Left cardiac atrium (tissue), 4 donors: ENCODE results near the gene SMOC2. TPM values are rescaled to one million over a fixed set of nuclear protein-coding genes. Genes with fewer than 3 reads are reported as not detected.
"Not testable (repeated sequence)": the region's sequence is repeated elsewhere in the genome, so short reads cannot be mapped to it uniquely, and the experiment has no call there.

Experiments used
- ATAC-seq, 2 donors: fragments of 200-7000 bp; cut with Tn5 transposase; one replicate each; pipeline ENCODE4 v1.9.1; 2020; ENCODE audit warnings: mild to moderate bottlenecking in 2 of 2, moderate library complexity in 2 of 2
- DNase-seq: peaks from one replicate; pipeline ENCODE4 v3.0.0-alpha.2; 2020
- intact Hi-C, 2 donors: fragments of 100-400 bp; cut with DNase I; formaldehyde crosslinking; loops; one replicate each; pipeline versions ENCODE4 v1.14.1 to v1.15.1; 2022 to 2023
- total RNA-seq, 2 donors: library from RNA; stranded (reverse); fragmentation: NEBNext Ultra II Directional; extraction: Animal tissue kit (Norgen Biotek cat#: 25700); gene quantifications; one replicate each; pipeline ENCODE4 v1.2.1, GENCODE V29; 2021
- donor health status: DM: no; HTN: yes; CAD: no.
- donor health status: DM: no; HTN: yes; CAD: no; lungs with severe emphysema.
- donor health status: DM: yes; HTN: yes; CAD: no.
- donor health status: Dilated cardiomyopathy.

Gene SMOC2
- total RNA-seq, 2 donors from 2014 or later = 12.0 to 27.7 TPM

DNA sequence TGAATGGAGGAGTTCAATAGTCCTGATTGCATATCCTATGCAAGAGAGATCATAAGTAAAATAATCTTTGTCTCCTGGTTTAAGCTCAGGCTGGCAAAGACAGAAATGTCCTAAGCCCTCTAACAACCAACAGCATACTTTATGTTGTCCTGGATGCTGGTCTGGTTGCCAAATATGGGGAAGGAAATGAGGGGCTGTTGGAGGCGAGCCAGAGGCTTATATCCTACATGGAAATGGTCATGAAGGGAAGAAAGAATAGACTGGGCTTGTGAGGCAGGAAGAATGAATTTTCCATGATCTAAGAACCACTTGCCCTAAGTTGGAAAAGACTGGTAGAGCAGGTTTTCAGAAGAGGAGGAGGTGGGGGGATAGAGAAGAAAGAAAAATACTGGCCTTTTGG is 237.1 kb downstream of the SMOC2 start:
- DNase-seq (no peak), ATAC-seq (no peak)
- intact Hi-C loops = no loop called here

DNA sequence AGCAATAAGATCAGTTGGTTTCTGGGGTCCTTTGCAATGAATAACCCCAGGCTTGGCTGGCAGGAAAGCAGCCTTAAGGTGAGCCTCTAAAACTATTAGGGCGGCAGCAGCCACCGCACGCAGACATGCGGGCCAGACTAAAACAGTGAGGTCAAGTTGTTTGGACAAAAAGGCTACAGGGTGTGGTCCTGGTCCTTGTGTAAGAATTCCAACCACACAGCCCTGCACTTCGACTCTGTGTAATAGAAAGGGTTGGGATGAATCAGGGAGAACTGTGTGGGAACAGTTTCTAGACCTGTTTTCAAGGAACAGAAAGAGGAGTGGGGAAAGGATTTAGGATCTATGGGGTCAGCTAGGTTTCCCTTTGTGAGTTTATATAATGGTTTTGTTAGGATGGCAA is 237.6 kb downstream of the SMOC2 start:
- intact Hi-C loops = no loop called here
- ATAC-seq (no peak), DNase-seq (no peak)

DNA sequence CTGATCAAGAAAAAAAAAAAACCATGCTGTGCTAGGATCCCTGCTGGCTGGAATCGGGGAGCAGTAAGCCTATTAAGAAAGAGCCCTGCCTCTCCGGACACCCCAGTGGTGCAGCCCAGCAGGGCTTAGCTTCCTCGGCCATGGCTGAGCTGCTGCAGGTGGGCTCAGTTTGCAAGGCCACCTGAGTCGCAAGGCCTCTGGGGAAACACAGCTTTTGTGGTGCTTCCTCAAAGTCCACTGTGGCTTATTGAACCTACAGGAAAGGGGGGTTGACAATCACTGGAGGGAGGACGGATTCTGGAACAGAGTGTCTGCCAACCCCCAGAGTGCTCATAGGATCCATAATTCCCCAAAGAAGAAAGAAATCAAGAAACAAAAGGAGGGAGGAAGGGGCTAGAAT is 240.8 kb downstream of the SMOC2 start:
- intact Hi-C loops = no loop called here
- ATAC-seq (no peak), DNase-seq (no peak)

DNA sequence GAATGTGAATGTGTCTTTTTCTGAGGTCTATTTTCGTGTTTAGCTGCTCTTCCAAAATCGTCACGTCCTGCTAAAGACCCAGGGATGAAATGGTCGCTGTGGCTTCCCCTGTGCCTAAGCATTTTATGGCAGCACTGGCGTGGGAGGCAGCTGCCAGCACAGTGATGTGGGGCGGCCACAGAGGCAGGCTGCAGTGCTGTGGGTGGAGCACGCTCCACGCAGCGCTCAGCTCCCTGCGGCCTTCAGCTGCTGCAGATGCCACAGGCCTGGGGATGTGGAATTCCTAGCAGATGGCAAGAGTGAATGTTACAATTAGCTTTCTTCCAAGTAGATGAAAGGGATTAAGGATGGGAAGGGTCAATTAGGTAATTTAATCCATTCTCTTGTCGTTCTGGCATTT is 242.6 kb downstream of the SMOC2 start:
- no peak for DNase-seq
- ATAC-seq = peak in 1 of 2 donors; percentile 43
- intact Hi-C loops = no loop called here

DNA sequence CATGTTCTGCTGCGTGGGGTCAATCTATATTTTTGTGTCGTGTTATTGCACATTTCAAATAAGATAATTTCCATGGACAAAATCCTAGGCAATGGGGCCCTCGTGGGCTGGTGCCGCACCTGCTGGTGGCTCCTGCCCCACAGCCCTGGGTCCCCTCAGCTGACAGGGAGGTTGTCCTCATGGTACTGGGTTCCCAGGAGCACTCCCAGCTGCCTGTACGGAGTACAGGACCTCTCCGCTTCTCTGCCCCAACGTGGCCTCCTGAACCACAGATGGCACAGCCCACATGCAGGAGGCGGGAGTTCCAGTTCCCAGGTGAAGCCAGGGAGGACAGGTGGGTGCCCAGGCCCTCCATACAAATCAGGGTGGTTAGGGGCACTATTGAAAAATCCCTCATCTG is 243.5 kb downstream of the SMOC2 start:
- DNase-seq = no peak
- intact Hi-C loops = no loop called here
- no peak for ATAC-seq

DNA sequence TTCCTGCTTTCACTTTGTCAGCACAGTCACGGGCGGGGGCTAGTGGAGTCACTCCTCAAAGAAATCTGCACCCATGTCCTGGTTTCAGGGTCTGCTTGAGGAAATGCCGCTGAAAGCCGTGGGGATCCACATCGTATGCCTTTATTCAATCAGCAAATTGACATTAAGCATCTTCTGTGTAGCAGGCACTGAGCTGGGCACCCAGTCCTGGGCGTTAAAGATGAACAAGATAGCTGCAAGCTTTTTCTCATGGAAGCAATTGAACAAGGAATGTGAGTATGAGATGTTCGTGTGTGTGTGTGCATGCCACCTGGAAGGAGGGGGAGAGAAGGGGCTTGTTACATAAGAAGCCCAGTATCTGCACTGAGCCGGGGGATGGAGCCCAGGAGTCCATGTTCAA is 243.9 kb downstream of the SMOC2 start:
- ATAC-seq (no peak), DNase-seq (no peak)
- intact Hi-C loops = no loop called here

DNA sequence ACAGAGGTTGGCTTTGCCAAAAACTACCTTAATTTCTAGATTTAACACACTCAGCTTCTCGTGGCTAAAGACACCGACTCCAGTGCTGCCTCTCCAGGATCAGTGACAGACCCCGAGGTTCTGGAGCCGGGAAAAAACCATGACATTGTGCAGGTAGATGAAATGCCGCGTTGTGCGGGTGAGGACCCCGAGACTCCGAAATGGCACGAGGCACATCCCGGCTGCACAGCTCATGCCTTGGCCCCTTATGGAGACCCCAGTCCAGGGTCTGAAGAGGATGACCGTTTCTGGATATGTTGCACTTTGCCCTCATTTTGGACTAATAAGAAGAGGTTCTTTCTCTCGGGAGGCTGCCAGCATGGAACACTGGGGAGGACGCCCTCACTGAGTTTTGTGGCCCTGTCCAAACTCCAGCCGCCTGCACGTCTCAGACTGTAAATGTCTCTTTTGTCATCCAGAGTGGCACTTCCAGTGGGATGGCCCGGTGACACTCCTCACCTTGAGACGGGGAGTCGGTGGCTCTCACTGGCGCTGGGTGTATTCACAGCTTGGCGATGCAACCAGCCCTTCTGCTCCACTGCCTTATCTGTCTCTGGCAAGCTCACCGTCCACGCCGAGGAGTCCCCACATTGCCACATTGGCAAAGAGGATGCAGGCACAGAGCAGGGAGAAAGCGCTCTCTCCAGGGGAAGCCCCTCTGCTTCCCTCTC is 245.2 kb downstream of the SMOC2 start:
- ATAC-seq = no peak
- intact Hi-C loops = no loop called here
- DNase-seq = no peak

DNA sequence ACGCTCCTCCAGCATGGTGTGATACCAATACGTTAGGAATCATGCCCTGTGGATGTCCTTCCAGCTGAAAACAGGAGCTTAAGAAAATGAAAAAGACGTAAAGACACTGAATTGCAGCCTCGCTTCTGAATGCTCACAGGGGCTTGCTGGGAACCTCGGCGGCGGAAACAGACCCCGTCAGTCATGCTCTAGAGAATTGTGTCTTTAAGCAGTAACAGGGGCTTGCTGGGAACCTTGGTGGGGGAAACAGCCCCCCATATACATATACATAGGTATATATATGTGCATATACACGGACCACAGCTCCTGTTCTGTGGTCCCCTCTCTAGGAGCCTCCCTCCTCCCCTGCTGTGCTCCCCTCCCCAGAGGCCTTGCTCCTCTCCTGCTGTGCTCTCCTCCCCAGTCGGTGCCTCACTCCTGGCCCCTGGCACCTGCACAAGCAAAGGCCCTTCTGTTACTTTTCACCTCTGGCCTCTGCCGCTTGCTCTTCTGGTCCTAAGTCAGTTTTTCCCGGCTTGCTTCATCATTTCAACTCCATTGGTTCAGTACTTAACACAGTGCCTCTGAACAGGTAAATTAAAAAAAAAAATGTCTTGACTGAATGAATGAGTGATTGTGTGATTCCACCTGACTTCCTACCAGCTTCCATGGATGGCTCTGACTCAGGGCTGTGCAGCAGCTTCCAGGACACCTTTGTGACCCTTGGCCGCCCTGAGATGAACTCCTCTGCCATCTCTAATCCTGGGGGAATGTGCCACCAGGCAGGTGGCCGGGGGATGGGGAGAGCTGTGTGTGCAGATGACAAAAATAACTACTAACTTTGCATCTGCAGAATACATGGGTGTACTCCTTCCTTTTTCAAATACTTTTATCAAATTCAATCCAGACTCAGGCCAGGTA is 246.1 kb downstream of the SMOC2 start:
- no peak for DNase-seq
- intact Hi-C loops = no loop called here
- ATAC-seq = no peak

DNA sequence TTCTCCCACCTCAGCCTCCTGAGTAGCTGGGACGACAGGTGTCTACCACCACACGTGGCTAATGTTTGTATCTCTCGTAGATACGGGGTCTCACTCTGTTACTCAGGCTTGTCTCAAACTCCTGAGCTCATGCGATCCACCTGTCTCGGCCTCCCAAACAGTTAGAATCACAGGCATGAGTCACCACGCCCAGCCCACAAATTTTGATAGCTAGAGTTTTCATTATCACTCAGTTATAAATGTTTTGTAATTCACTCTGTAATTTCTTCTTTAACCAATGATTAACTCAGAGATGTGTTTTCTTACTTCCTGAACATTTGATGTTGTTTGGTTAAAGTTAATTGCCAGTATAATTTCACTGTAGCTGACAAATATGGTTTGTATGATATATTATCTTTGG is 249.3 kb downstream of the SMOC2 start:
- intact Hi-C loops = no loop called here
- DNase-seq = no peak
- ATAC-seq = no peak

DNA sequence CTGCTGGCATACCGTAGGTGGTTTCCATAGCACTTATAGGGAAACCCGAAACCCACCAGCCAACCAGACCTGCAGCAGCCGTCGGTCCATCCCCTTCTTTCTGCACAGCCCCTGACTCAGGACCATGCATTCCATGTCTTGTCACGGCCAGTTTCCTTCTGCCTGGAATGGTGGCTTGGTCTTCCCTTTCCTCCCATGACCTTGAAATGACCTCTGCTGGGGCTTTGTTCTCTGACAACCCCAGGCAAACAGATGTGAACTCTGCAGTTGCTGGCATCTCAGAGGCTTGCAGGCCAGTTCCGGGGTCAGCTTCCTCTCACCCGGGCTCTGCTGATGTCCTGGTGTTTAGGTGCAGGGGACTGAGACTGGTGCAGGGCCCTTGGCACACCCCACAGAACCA is 250.8 kb downstream of the SMOC2 start:
- ATAC-seq (no peak), DNase-seq (no peak)
- intact Hi-C loops = no loop called here

DNA sequence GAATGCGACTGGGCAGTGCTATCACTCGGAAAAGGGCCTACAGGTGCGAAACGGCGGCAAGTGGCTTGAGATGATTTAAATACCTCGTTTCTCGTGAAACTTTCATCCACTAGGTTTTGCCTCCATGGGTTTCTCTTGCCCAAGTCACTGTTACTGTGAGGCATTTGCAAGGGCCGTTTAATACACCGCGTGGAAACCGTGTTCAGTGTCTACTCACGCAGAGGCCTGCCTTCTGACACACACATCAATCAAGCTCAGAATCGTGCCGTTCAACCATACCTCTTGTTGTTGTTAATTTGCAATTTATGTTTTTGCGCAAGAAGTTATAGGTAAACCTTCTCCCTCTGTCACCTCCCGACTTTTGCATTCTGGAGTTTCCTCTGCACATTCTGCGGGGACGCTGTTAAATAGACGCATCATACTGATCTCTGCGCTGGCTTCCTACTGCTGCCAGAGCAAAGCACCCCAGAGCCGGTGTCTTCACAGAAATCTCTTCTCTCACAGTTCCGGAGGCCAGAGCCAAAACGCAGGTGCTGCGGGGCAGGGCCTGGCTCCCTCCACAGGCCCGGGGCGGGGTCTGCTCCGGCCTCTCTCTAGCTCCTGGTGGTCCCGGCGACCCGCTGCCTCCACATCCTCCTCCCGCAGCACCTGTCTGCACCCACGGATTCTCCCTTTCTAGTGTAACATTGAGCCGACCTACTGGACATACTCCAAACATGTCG is 251.4 kb downstream of the SMOC2 start:
- DNase-seq (no peak), ATAC-seq (no peak)
- intact Hi-C loops = no loop called here

DNA sequence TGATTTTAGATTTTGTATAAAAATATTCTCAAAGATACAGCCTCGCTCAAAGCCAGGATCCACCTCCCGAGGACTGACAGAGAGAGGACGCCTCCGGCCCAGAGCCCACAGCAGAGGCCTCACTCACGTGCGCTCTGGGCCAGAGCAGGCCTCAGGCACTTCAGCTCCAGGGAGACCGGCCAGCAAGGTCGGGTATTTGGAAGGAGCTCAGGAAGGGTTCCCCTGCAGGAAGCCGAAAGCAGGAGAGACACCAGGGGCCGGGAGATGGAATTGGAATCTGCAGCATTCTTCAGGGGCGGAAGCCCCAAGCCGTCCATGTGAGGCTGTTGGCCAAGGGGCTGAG is 251.9 kb downstream of the SMOC2 start:
- DNase-seq, intact Hi-C loops: not testable (repeated sequence)
- peak; percentile 47 to 59 for ATAC-seq

DNA sequence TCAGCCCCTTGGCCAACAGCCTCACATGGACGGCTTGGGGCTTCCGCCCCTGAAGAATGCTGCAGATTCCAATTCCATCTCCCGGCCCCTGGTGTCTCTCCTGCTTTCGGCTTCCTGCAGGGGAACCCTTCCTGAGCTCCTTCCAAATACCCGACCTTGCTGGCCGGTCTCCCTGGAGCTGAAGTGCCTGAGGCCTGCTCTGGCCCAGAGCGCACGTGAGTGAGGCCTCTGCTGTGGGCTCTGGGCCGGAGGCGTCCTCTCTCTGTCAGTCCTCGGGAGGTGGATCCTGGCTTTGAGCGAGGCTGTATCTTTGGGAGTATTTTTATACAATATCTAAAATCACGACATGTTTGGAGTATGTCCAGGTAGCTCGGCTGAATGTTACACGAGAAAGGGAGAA is 253.8 kb downstream of the SMOC2 start:
- intact Hi-C loops, DNase-seq: not testable (repeated sequence)
- ATAC-seq = peak in 1 of 2 donors; percentile 76

DNA sequence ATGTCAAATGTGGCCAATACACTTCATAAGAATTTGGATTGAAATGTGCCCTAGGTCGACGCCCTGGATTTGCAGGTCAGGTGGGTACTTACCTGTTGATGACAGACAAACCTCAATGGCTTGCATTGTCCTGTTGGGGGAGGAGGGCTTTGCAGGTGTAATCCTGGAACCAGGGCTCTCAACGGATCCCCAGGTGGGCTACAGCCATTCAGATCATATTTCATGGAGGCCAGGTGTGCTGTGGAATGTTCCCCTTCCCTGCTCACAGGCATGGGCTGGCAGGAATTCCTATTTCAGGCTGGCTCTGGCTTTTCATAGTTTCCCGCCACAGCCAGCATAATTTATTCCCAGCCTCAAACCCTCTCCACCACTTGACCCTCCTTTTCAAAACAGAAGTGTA is 254.7 kb downstream of the SMOC2 start:
- ATAC-seq (no peak), DNase-seq (no peak)
- intact Hi-C loops = no loop called here

DNA sequence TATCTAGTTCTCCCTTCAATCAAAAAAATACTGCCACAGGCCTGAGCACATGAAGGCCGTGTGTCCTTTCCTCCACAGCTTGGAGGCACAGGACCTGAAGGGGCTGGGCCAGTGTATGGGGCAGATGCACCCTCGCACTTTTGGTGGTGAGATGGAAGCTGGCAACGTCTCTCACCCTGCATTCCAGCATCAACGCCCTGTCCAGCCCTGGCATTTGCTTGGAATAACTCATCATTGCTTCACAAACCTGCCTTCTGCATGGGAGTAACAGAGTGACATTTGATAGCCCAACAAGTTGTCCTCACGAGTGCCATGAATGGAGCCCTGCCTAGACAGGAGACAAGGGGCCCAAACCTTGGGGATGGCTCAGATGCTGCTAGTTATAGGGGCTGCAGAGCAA is 257.9 kb downstream of the SMOC2 start:
- intact Hi-C loops = no loop called here
- ATAC-seq (no peak), DNase-seq (no peak)

DNA sequence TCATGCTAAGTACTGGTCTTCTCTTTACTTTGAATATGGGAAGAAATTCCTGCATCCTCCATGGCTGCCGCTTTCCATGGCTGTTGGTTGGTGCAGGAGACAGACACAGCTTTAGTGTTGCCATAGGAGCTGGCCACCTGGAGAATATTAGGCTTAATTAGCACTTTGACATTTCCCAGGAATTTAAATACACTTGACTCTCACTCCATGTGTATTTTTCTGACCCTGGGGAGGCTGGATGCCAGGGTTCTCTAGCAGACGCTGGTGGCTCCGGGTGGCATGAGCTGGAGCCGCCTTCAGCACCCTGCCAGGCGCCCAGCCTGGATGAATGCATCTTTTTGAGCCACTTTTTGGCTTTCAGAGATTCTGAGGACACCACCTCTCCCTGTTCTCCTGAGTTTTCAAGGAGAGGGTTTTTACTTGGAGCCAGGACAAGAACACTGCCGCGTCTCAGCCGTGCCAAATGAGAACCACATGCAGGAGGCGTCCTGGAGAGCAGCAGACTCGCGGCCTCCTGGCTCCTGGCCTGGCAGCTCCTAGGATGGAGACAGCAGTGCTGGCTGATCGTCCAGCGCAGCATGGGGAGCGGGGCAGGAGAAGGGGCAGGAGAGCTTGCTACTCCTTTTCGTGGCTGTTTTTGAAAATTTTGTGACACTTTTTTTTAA is 258.8 kb downstream of the SMOC2 start:
- ATAC-seq = peak in 1 of 2 donors; percentile 68
- DNase-seq = no peak
- intact Hi-C loops = no loop called here

DNA sequence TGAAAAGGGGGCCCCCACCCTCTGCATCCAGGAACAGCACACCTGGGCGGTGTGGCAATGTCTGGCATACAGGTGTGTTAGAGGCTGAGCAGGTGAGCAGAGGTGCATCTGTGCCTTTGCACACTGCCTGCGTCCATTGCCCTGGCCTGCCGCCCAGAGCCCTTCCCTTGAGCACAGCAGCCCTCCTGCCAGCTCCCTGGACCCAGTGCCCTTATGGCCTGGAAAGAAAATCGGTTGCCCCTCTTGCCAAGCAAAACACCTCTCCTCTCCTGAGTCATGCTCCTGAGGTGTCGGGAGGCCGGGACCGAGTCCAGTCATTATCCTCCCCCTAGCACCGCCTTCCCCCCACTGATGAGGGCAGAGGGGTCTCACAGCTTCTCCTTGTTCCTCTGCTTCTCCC is 259.9 kb downstream of the SMOC2 start:
- ATAC-seq (peak in 1 of 2 donors; percentile 75), DNase-seq (no peak)
- intact Hi-C loops = no loop called here

DNA sequence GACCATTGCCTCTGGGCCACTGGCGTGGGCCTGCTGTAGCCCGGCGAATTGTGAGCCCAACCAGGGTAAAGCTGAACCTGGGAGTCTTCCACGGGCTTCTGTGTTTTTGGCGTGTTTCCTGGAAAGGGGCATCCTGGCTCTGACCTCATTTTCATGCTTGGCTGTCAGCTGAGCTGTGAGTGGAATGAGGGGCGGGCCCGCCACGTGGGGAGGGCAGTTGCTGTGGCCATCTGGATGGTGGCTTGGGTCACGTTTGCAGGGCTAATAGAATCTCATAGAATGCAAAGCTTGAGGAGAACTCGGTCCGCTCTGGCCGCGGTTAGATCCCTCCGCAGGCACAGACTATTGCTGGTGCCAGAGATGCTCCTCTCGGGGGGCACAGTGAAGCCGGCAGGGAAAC is 263.0 kb downstream of the SMOC2 start:
- ATAC-seq = peak; percentile 15 to 47
- intact Hi-C loops = no loop called here
- no peak for DNase-seq

DNA sequence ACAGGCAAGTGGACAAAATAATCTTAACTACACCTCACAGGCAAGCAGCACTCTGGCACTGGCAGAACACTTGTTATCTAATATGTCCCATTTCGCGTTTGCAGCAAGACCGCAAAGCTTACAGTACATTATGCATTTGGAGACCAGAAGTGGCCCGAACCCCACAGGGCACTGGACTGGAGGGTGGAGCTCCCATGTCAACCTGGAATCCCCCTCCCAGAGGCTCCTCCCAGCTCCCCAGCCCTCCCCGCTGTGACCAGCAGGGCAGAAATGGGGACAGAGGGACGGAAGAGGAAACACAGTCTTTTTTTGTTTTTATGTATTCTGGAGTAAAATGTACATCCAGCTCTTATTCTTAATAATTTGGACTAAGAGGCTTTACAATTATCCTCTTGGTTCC is 263.7 kb downstream of the SMOC2 start:
- intact Hi-C loops = no loop called here
- ATAC-seq (no peak), DNase-seq (no peak)

DNA sequence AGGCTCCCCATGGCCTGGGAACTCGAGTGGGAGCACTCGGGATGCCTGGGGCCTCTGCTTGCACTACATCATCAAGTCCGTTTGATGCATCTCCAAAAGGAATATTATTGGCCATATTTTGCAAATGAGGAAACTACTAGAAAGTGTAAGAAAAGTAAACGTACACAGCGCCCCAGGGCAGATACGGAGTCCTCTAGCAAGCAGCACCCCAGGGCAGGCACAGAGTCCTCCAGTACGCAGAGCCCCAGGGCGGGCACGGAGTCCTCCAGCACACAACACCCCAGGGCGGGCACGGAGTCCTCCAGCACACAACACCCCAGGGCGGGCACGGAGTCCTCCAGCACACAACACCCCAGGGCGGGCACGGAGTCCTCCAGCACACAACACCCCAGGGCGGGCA is 264.3 kb downstream of the SMOC2 start:
- intact Hi-C loops, DNase-seq, ATAC-seq: not testable (repeated sequence)
